CD4-positive, alpha-beta T cell treated with Interleukin-6 at 100 ng/mL for 8 hours (primary cell): Measurements from ENCODE around the gene GLI1.
"Not testable (repeated sequence)": the region's sequence is repeated elsewhere in the genome, so short reads cannot be mapped to it uniquely, and the experiment has no call there.

Experiments
- DNase-seq: peaks from one replicate; pipeline ENCODE4 v3.0.0-alpha.2; 2020; ENCODE audit warnings: mixed read lengths, low spot score

Gene GLI1

GRCh38 chr12:57476162-57476992, 16.8 kb downstream of the GLI1 start:
- DNase-seq: peak; percentile 64

GRCh38 chr12:57476993-57477709, 17.6 kb downstream of the GLI1 start:
- peak; percentile 24 for DNase-seq

- DNase-seq: peak; percentile 48
Measured at GRCh38 chr12:57477710-57478681, 18.4 kb downstream of the GLI1 start.

- DNase-seq: no peak
Measured at GRCh38 chr12:57479043-57479375, 19.4 kb downstream of the GLI1 start.

GRCh38 chr12:57479376-57480115, 20.0 kb downstream of the GLI1 start, which contains the start of gene ARHGAP9:
Gene ARHGAP9, minus strand, starts transcription at chr12:57479866. Its CDS starts 460 bp downstream, at chr12:57479406.
- DNase-seq: peak; percentile 75

- no peak for DNase-seq
Measured at GRCh38 chr12:57481671-57482070, 22.1 kb downstream of the GLI1 start.

GRCh38 chr12:57483466-57483865, 23.9 kb downstream of the GLI1 start:
- no peak for DNase-seq

GRCh38 chr12:57485695-57486094, 26.1 kb downstream of the GLI1 start:
- no peak for DNase-seq

- DNase-seq: no peak
Measured at GRCh38 chr12:57487055-57487596, 27.5 kb downstream of the GLI1 start.

- peak; percentile 94 for DNase-seq
Measured at GRCh38 chr12:57487597-57488401, 28.2 kb downstream of the GLI1 start, which contains the start of gene MARS1. Gene MARS1, plus strand, starts transcription at chr12:57488068. Its CDS starts 23 bp downstream, at chr12:57488091.

- DNase-seq: no peak
Measured at GRCh38 chr12:57488402-57489156, 29.0 kb downstream of the GLI1 start.

GRCh38 chr12:57489157-57489641, 29.6 kb downstream of the GLI1 start:
- no peak for DNase-seq

GRCh38 chr12:57490126-57490525, 30.5 kb downstream of the GLI1 start:
- DNase-seq: no peak

- DNase-seq: no peak
Measured at GRCh38 chr12:57491393-57492280, 32.1 kb downstream of the GLI1 start.

GRCh38 chr12:57495051-57495701, 35.6 kb downstream of the GLI1 start:
- not testable (repeated sequence) for DNase-seq

- DNase-seq: no peak
Measured at GRCh38 chr12:57496822-57497221, 37.2 kb downstream of the GLI1 start.
